CD4-positive, alpha-beta T cell treated with Interleukin-2 at 100 ng/mL for 4 hours (primary cell): ENCODE results near the gene SLC1A3.
"Not testable (repeated sequence)": the region's sequence is repeated elsewhere in the genome, so short reads cannot be mapped to it uniquely, and the experiment has no call there.

ENCODE experiments used
- DNase-seq: peaks from one replicate; pipeline ENCODE4 v3.0.0-alpha.2; 2020; ENCODE audit warnings: low spot score

SLC1A3 gene

DNA sequence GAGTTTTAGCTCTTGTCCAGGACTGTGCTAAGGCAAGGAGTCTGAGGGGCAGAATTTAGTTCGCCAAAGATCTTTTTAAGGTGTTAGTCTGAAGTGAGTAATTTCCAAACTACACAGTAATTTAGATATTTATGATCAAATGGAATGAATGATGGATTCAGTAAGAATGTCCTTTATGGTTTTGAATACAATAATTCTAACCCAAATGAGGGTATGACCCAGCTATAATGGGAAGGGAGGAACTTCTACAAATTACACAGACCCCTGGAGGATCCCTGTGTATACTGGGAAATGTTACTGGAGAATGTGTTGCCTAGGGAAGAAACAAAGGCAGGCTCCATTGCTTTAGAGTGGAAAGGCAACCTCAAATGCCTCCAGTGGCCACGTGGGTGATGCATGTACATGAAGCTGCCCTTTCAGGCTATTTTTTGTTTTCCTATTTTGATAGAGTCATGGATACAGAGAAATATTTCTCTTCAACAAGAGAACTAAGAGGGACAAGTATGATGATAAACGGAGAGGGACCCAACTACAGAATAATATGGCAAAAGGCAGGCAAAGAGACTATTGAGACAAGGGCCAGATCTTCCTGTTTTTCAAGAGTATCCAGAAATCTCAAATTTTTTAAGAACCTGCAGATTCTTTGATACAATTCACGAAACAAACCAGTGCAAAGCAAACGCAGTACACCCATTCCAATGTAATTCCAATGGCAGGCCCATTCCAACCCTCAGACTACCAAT lies 25.4 kb downstream of the SLC1A3 start:
- DNase-seq = no peak

DNA sequence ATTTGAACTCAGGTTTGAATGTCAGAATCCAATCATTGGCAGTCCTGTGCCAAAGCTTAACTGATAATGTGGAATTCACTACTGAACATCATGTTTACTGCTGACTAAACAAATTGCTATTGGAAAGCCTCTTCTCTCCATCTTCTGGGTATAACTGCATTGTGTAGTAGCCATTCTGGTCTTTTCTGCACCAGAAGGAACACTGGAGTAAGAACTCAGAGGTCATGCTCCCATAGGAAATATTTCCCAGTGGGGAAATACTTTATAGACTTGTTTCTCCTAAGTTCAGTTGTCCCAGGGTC lies 25.9 kb downstream of the SLC1A3 start:
- no peak for DNase-seq

DNA sequence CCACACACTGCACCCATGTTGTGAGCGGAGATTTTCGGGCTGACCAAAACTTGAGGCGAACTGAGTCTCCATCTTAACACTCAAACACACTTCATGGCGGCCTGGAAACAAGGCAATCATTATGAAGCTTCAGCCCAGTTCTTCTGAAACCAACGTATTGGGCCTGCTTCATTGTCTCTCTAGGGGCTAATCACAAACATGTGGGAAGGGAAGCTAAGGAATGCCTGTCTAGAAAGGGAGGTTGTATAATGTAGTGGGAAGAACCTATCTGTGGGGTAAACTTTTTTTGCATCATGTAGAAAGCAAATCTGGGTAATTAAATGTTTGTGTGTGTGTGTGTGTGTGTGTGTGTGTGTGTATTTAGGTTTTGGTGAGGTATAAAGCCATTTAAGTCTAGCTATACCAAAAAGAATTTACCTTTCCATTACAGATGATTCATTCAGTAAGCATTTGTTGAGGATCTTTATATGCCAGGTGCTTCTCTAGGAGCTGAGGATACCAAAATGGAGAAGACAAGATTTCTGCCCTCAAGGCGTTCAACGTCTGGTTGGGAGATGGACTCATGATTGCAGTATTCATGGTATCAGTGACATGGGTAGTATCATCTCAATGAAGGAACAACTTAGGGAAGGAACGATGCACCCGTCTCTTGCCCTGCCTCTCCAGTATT lies 29.4 kb downstream of the SLC1A3 start:
- DNase-seq = no peak

DNA sequence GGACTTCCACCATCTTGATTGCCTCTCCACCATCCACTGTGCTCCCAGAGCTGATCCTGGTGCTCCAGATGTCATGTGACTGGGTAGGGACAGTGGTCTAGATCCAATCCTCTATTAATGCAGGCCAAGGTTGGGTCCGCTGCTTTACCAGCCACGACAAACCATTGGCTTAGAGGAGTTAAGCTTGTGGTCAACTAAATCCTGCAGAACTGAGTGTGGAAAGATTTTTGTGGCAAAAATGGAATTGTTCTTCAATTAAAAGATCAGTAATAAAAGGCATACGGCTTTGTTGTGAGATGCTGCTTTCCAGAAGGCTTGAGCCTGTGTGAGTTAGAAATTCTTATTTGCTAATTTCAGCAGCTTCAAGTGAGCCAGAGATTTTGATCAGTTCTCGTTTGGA lies 30.7 kb downstream of the SLC1A3 start:
- no peak for DNase-seq

DNA sequence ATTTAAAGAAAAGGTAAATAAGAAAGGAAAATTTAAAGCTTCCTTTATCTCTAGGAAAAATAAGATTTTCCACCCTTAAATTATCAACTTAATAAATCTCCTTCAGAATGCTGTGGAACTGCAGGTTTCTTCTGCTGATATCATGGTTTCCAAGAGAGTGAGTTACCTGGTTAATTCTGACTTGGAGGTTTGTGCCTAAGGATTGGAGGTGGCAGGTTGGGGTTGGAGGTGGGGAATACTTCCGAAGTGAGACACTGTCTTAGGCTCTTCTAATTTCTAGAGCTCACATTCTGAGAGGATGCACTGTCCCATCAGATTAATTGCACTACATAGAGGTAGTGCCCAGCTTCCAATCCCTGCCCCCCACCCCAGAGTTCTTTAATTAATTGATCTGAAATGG lies 31.1 kb downstream of the SLC1A3 start:
- DNase-seq = no peak

DNA sequence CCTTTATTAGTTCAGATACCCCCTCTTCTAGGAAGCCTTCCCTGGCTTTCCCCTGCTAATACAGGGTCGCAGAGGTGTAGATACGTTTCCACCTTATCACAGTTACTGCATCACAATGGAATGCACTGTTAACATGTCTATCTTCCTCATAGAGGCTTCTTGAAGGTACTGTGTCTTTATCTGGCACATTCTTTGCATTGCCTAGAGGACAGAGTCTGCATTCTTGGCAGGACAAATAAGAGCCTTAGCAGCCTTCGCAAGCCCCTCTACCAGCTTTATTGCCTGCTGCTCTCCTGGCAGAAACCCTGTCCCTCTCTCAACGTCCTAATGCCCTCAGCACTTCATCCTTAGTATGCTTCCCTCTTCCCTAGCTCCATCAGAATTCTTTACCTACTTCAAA lies 31.6 kb downstream of the SLC1A3 start:
- DNase-seq = no peak

DNA sequence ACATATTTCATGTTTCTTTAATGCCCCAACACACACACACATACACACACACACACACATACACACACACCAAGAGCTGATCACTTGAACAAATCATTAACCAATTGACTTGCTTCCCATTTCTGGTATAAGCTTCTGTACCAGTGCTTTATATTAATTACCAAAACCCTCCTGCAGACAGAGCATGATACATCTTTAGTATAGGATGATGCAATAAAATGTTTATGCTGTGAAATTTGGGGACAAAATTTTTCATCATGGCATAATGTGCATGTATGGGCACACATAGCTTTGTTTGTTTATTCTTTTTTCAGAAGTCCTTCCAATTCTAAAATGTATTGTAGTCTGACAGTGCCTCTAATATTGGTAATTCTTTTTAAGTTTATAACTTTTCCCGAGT lies 34.5 kb downstream of the SLC1A3 start:
- no peak for DNase-seq

DNA sequence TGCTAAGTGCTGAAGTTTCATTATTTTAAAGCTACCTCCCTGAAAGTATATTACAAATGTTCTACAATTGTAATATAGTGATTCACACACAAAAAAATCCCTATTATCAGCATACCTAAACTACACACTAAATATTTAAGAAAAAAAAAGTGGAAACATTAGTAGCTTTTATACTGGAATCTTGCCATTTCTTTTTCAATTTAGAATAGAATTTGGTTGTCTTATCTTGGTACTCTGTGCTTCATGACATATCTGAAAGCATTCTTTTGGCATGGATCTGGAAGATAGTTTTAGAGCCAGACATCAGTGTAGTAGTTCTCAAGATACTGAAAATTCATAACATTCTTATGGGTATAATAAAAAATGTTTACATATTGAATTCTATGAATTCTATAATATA lies 35.0 kb downstream of the SLC1A3 start:
- DNase-seq = no peak

DNA sequence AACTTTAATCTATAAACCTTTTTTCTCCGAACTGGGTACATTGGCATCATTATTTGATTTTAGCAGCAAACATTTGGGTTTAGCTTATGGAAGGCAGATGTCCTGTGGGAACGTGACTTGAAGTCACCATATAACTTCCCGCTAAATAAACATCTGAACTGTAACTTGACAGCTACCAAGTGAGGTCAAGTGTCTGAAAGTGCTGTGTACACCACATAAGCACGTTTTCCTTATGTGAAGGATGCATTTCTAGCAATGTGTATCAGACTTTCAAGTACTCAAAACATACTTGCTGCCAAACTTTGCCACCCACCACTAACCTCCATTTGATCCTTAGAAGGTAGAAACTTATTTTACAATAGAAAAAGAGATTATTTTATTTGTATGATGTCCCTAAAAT lies 35.7 kb downstream of the SLC1A3 start:
- DNase-seq = no peak

DNA sequence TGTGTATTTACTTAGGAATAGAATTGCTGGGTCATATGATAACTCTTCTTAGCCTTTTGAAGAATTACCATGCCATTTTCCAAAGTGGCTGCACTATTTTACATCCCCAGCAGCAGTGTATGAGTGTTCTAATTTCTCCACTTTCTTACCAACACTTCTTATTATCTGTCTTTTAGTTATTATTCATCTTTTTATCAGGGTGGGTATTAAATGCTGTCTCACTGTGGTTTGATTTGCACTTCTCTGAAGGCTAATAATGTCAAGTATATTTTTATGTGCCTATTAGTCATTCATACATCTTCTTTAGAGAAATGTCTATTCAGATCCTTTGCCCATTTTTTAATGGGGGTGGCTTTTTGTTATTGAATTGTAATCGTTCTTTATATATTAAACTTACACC lies 36.8 kb downstream of the SLC1A3 start:
- no peak for DNase-seq

DNA sequence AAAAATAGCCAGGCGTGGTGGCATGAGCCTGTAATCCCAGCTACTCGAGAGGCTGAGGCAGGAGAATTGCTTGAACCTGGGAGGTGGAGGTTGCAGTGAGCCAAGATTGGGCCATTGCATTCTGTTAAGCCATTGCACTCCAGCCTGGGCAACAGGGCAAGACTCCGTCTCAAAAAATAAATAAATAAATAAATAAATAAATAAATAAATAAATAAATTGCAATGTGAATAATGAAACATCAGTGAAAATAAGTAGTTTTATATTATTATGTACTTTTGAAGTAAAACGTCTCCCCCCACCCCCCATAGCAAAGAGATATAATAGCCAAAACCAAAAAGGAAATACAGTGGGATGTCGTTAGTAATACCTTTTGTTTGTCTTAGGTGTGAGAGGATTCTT lies 37.4 kb downstream of the SLC1A3 start:
- DNase-seq = not testable (repeated sequence)

DNA sequence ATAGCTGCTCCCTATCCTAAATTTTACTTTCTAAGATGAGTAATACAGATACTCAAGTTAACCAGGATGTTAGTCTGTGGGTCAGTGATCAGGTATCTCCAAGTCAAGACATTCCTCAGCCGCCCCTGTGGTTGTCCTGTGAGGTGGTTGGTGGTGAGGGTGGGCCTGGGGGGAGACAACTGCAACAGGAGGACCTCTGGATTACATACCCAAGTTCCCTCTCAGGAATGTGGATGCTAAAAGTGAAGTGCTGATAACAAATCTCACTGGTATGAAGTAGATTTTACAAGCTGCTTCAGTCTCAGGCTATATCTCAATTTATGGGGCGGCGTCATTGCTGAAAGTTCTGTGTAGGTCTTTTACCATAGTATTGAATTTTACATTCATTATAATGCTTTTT lies 38.3 kb downstream of the SLC1A3 start:
- DNase-seq = no peak

DNA sequence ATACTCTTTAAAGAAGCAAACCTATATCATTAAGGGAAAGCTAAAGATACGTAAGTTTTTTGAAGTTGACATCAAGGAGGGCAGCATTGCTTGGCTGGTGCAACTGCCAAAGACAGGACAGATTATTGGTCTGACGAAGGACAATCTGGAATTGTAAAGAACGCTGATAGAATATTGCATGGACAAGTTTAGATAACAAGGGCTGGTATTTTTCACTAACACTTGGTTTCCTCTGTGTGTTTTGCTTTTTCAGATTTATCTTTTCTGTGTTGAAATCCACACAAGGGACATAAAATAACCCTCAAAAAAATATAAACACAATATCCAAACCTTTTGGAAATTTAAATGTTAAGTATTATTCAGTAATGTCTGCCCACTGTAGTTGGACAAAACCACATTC lies 39.7 kb downstream of the SLC1A3 start:
- DNase-seq = no peak

DNA sequence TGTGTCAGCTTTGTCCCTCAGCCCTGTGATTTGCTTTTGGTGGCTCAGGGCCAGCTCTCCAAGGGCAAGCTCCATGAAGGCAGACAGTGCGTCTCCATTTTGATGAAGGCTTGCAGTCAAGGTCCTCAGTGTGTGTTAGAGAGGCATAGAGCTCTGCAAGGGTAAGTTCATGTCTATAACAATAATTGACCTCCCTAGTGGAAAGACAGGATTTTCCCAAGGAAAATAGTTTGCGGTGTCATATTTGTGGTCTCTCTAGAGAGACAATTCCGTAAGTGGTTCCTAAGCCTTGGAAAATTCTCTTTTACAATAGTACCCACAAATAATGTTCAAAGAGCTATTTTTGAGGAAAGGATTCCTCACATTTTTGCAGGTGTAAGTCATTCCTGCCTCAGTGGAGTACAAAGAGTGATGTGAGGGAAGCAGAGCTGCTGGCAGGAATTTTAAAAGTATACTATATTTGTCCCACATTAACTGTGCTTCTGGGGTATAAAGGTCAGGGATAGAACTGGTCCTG lies 40.2 kb downstream of the SLC1A3 start:
- DNase-seq = no peak

DNA sequence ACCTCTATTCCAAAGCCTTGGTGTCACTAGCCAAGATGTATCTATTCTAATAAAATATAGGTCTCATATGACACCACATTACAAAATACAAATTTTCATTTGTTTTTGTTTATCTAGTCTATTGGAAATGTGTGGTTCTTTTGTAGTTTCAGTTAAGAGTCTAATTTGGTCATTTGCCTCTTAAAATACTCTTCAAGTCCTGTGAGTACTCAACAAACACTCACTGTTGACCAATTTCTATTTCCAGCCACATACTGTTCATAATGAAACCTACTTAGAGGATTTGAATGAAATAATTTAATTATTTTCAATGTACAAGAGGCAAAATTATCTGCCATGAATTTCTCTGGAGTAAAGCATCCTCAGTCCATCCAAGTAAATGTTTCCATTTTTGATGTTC lies 40.6 kb downstream of the SLC1A3 start:
- no peak for DNase-seq

DNA sequence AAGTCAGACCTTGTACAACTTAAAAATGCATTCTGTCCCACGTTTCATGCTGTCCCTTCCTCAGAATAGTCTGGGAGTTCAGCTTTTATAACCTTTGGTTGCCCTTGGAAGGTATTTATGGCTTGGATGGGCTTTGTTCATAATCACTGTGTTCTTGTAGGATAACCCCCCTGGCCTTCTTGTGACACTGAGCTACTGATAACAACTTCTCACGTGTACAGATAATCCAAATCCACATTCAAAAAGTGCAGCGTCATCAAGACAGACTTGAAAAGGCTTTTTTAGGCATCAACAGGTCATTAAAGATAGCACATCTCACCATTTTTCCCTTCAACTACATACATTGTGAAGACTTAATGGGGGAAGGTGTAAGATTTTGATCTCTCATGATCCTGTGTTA lies 42.0 kb downstream of the SLC1A3 start:
- DNase-seq = no peak

DNA sequence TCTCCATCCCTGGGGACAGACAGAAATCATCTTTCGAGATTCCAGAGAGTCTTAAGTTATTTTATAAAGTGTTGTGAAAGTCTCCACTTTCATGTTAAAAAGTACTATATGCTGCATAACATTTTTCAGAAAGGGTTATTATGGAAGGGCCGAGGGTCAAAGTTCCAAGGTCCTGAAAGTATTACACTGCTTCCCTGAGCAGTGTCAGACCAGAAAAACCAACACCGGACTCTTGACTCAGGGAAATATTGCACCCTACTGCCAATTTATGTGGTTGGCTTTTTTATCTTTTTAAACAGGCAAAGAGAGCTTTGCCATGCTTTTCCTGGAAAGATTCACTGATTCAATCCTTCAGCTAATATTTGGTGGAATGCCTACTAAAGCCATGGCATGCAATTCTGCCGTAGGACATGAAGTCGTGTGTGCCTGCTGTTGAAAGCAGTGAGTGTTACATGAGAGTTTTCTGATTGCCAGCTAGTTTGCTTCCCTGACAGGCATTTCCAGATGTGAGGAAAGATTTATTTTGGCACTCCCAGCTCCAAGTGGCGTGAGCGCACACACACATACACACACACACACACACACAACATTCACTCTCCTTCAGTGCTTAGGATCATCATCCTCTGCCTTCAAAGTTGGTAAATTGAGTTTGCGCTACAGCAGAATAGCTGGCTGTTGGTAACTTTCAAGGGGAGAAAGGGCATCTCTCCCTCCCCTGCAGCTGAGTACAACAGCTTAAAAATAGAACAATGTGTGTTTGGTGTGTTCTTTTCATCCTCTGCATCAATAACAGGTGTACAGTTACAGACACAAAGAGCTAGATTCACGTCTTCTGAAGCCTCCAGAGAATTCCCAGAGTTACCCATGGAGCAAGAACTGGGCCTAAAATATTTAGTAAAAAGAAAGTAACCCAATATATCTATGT lies 45.6 kb downstream of the SLC1A3 start:
- no peak for DNase-seq

DNA sequence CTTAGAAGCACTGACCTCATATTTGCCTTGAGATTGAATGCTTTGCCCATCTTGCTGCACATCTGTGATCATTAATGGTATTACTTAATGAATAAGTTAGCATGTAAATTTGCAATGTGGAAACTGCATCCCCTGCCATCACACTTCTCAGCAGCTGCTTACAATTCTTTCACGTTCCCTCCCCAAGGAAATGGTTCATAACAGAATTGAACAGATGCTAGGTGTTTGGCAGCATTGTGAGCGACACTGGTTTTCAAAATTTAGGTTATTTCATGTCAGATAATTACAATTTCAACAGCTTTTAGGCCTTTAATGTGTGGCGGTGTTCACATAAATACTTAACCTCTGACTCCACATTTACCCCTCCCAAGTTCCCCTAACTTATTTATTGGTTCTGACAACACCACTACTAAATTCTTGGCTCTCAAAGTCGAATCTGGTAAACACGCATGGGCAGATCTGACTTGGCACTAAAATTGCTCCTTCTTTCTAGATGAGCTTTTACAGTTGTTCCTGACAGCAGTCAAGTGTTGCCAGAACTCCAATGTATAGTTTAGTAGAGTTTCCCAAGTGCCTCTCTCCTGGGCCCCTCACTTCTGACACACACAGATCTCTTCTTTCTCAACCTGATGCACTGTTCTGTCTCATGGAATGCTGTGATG lies 46.8 kb downstream of the SLC1A3 start:
- DNase-seq = no peak

DNA sequence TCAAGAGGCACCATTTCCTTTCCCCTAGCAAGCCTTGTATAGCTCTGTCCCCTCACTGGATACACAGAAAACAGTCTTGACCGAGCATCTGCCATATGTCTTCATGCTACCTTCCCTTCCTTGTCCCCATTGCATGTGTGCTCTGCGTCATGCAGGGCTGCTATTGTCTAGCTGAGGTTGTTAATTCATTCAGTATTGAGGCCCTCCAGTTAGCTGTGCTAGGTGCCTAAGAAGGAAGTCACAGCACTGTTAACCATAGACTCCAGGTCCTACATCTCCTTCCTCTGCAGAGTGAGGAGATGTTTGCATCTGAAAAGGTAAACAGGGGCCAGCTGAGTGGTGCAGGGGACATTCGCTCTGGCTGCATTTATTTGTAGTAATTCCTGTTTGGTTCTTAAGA lies 48.2 kb downstream of the SLC1A3 start:
- DNase-seq = no peak

DNA sequence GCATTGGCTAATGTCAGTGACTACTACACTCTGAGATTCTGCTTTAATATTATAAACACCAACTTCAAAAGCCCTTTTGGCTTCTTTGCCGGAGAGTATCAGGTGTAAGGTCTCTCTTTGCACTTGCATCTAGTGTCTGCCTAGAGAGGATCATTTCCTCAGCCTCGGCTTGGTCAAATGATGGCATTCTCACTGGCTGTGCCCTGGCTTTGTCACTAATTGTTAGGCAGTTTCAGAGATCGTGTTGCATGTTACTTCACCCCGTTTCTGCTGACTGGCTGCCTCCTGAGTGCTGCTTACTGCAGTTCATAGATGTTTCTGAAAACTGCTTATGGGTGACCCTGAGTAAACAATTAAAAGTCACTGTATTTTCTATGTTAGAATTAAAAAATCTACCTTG lies 48.8 kb downstream of the SLC1A3 start:
- DNase-seq = no peak

DNA sequence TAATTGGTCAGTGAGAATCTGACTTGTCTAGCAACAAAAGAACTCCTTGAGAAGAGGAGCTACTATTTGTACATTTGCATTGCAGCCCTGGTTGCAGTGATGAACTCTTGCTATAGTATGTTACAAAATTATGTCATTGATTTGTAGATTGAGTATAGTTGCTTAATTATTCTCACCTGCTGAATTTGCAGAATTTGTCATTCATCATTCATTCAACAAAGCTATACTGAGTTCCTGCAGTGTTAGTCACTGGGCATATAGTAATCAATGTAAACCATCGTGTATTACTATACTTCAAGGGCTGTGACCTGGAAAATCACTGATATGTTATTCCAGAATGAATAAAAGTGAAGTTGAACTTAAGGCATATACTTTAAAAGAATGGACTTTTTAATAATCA lies 50.1 kb downstream of the SLC1A3 start:
- DNase-seq = no peak

DNA sequence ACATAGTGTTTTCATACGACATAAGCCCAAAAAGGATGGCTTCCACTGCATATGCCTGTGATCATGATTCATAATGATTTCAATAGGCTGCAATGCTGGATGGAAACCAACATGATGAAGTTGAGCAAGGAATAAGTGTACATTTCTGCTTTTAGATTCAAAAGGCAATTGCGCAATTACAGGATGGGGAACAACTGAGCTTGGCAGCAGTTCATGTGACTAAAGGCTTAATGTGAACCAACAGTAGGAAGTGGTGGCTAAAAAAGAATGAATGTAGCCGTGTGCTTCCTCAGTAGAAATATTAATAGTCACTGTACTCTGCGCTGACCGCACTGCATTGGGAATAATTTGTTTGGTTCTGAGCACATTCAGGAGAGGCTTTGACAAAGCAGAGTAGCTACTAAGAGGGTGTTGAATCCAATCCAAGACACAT lies 51.2 kb downstream of the SLC1A3 start:
- DNase-seq = peak; percentile 14
